Caco-2 (cell line): Measurements from ENCODE around the gene SOBP. TPM values are rescaled to one million over a fixed set of nuclear protein-coding genes. Genes with fewer than 3 reads are reported as not detected.

Experiments used
- BruUV-seq: library from RNA; stranded (reverse); fragments of 400-500 nt; replicated peaks from 2 replicates; lab custom pipeline; 2021; lab: Mats Ljungman, UMichigan
- CTCF ChIA-PET: fragments of 300-600 bp; sonication (Branson Sonifier 250); formaldehyde crosslinking; loops from one replicate; lab custom pipeline; 2022; ENCODE audit warnings: antibody characterized with exemption; lab: Charles Lee
- POLR2A ChIA-PET: fragments of 300-600 bp; sonication (Branson Sonifier 250); formaldehyde crosslinking; loops from one replicate; lab custom pipeline; 2022; ENCODE audit warnings: antibody characterized with exemption; lab: Charles Lee
- DNase-seq, 2 experiments: peaks; one replicate each; pipeline versions ENCODE4 v3.0.0 to v3.0.0-alpha.2; 2020 to 2022
- H3K27me3 ChIP-seq: replicated peaks from 2 replicates; pipeline ENCODE4 v1.6.0; 2011; ENCODE audit warnings: low read length; ENCODE audit not compliant: control insufficient read depth, insufficient read depth
- H3K36me3 ChIP-seq: 2 replicates; pipeline ENCODE4 v1.5.1; 2011; ENCODE audit warnings: low read length; ENCODE audit not compliant: control insufficient read depth, insufficient read depth
- H3K4me1 ChIP-seq: fragments of 250-450 bp; sonication (Bioruptor Pico); 2 replicates; pipeline ENCODE4 v1.5.1; 2020; ENCODE audit warnings: mild to moderate bottlenecking
- H3K4me3 ChIP-seq: 2 replicates; pipeline ENCODE4 v1.5.1; 2011; ENCODE audit warnings: low read depth, mild to moderate bottlenecking, control low read depth, low read length
- H3K9me3 ChIP-seq: fragments of 250-450 bp; sonication (Bioruptor Pico); 2 replicates; pipeline ENCODE4 v1.5.1; 2020; ENCODE audit warnings: mild to moderate bottlenecking, moderate library complexity
- H3K27ac Mint-ChIP-seq: one replicate; pipeline ENCODE4 v1.8.0; 2022; ENCODE audit warnings: mixed read lengths; ENCODE audit not compliant: unreplicated experiment
- H3K27me3 Mint-ChIP-seq: one replicate; pipeline ENCODE4 v1.8.0; 2022; ENCODE audit warnings: mixed read lengths; ENCODE audit not compliant: insufficient read depth, unreplicated experiment
- H3K36me3 Mint-ChIP-seq: one replicate; pipeline ENCODE4 v1.8.0; 2022; ENCODE audit warnings: mild to moderate bottlenecking, mixed read lengths; ENCODE audit not compliant: insufficient read depth, unreplicated experiment
- H3K4me1 Mint-ChIP-seq: one replicate; pipeline ENCODE4 v1.8.0; 2022; ENCODE audit warnings: low read depth, mixed read lengths; ENCODE audit not compliant: unreplicated experiment
- H3K4me3 Mint-ChIP-seq: one replicate; pipeline ENCODE4 v1.8.0; 2022; ENCODE audit warnings: mild to moderate bottlenecking, moderate library complexity, mixed read lengths; ENCODE audit not compliant: unreplicated experiment
- H3K9me3 Mint-ChIP-seq: one replicate; pipeline ENCODE4 v1.8.0; 2022; ENCODE audit warnings: mixed read lengths; ENCODE audit not compliant: unreplicated experiment
- intact Hi-C: fragments of 100-400 bp; cut with micrococcal nuclease; formaldehyde crosslinking; loops from one replicate; pipeline ENCODE4 v1.10.0; 2022; ENCODE audit not compliant: unreplicated experiment
- total RNA-seq: library from RNA; stranded (reverse); gene quantifications from 2 replicates; pipeline ENCODE4 v1.2.3, GENCODE V29; 2022
- TF ChIP-seq, protein P1 (sequence below), 2 experiments: fragments of 200-600 bp in 1 of 2; IDR thresholded peaks; 1 replicate in 1 of 2; 2 replicates in 1 of 2; pipeline versions ENCODE4 v1.5.1 to v1.8.0; 2011 to 2022; ENCODE audit warnings: antibody characterized with exemption in 1 of 2, control low read depth in 1 of 2, inconsistent platforms in 1 of 2, low read depth in 1 of 2, low read length in 1 of 2, mild to moderate bottlenecking in 1 of 2, moderate library complexity in 1 of 2; ENCODE audit not compliant: insufficient read depth in 1 of 2, severe bottlenecking in 1 of 2, unreplicated experiment in 1 of 2

SOBP gene
- total RNA-seq, 1 experiment from 2014 or later = not detected

DNA sequence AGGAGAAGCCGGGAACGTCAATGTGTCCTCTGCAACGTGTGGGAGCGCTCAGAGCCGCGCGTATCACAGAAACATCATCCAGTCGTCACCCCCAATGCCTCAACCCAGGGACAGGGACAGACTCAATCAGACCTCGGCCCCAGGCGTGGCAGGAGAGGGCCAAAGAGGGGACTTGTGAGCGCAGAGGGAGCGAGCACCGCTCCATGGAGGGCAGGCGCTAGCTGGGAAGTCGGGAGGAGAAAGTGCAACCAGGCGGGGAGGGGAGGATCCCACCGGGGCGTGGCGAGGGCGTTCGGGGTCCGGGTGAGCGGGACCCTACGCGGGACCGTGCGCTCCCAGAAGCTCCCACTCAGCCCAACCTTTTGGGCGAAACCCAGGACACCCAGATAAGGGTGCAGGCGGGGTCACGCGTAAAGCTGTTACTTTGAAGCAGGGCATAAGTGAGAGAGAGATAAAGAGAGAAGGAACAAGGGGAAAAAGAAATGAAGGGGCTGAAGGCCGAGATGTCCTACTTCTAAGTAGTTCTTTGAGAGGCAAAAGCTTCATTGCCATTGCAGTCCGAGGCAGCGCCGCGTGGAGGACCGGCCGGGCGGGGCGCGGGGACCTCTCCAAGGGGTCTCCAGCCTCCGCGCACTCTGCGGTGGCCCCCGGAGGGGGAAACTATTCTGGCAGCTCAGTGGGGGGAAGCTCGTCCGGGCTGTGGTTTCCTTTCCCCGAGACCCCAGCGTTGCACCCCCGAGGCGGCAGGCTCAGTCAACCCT, 862 bp upstream of the SOBP start:
- peak overlapping the region; percentile 41 for H3K4me3 ChIP-seq
- H3K9me3 Mint-ChIP-seq = no peaks in the 10 kb centered on the region
- ChIA-PET POLR2A (interaction anchor here (1.7 kb wide), 1 partner anchor 30 kb away, joined by 5 read pairs; the partner anchor contains the start of gene PDSS2), CTCF (no interaction called here)
- H3K27me3 ChIP-seq = peaks cover 3% of the 10 kb centered on the region
- intact Hi-C loops = no loop called here
- H3K4me1 Mint-ChIP-seq = peaks cover 7% of the 10 kb centered on the region
- peak overlapping the region; percentile 80 for H3K4me3 Mint-ChIP-seq
- H3K4me1 ChIP-seq = no peaks in the 10 kb centered on the region; the same call in 1 of the 2 replicates
- H3K27me3 Mint-ChIP-seq = peaks cover 31% of the 10 kb centered on the region
- BruUV-seq = no TSS peak
- H3K27ac Mint-ChIP-seq = no peak overlapping the region
- H3K36me3 ChIP-seq = no peaks in the 10 kb centered on the region
- peak in 1 of 2 experiments; percentile 33 for DNase-seq
- TF ChIP-seq, protein P1, sequence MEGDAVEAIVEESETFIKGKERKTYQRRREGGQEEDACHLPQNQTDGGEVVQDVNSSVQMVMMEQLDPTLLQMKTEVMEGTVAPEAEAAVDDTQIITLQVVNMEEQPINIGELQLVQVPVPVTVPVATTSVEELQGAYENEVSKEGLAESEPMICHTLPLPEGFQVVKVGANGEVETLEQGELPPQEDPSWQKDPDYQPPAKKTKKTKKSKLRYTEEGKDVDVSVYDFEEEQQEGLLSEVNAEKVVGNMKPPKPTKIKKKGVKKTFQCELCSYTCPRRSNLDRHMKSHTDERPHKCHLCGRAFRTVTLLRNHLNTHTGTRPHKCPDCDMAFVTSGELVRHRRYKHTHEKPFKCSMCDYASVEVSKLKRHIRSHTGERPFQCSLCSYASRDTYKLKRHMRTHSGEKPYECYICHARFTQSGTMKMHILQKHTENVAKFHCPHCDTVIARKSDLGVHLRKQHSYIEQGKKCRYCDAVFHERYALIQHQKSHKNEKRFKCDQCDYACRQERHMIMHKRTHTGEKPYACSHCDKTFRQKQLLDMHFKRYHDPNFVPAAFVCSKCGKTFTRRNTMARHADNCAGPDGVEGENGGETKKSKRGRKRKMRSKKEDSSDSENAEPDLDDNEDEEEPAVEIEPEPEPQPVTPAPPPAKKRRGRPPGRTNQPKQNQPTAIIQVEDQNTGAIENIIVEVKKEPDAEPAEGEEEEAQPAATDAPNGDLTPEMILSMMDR (IDR thresholded peaks at IDR 0.05; ENCODE audit: insufficient read depth in 1 of 2, low read depth in 1 of 2, low read length in 1 of 2, severe bottlenecking in 1 of 2, unreplicated experiment in 1 of 2) = no peak
- H3K9me3 ChIP-seq = no peaks in the 10 kb centered on the region
- H3K36me3 Mint-ChIP-seq = no peaks in the 10 kb centered on the region

DNA sequence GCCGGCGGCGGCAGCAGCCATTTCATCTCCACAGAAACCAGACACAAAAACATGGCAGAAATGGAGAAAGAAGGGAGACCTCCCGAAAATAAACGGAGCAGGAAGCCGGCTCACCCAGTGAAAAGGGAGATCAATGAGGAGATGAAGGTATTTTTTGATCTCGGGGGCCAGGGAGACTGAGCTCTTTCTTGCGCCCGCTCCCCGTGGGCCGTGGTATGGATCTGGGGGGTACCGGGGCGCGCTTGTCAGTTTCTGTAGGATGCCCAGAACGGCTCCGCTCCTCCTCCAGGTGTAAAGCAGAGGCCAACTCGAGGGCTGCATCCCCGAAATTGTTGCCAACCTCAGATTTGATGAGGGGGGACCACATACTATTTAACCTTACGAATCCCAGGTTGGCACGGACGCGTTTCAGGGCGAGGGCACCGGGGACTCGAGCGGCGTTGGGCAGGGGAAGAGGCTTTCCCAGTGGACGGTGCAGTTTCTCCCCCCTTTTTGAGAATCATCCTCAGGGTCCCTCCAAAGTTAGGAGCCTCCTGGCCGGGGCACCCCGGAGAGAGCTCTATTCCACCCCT, 735 bp downstream of the SOBP start:
- peaks cover 33% of the 10 kb centered on the region for H3K27me3 Mint-ChIP-seq
- no peaks in the 10 kb centered on the region; the same call in 1 of the 2 replicates for H3K4me1 ChIP-seq
- H3K27me3 ChIP-seq = peaks cover 3% of the 10 kb centered on the region
- CTCF ChIA-PET = no interaction called here
- no peaks in the 10 kb centered on the region for H3K36me3 ChIP-seq
- DNase-seq = no peak
- H3K4me3 Mint-ChIP-seq = peak overlapping the region; percentile 80
- peaks cover 7% of the 10 kb centered on the region for H3K4me1 Mint-ChIP-seq
- POLR2A ChIA-PET = no interaction called here
- intact Hi-C loops = no loop called here
- H3K9me3 ChIP-seq = no peaks in the 10 kb centered on the region
- TF ChIP-seq, protein P1 (IDR thresholded peaks at IDR 0.05; ENCODE audit: insufficient read depth in 1 of 2, low read depth in 1 of 2, low read length in 1 of 2, severe bottlenecking in 1 of 2, unreplicated experiment in 1 of 2) = no peak
- H3K4me3 ChIP-seq = peak overlapping the region; percentile 41
- no TSS peak for BruUV-seq
- H3K9me3 Mint-ChIP-seq = no peaks in the 10 kb centered on the region
- no peaks in the 10 kb centered on the region for H3K36me3 Mint-ChIP-seq
- no peak overlapping the region for H3K27ac Mint-ChIP-seq

DNA sequence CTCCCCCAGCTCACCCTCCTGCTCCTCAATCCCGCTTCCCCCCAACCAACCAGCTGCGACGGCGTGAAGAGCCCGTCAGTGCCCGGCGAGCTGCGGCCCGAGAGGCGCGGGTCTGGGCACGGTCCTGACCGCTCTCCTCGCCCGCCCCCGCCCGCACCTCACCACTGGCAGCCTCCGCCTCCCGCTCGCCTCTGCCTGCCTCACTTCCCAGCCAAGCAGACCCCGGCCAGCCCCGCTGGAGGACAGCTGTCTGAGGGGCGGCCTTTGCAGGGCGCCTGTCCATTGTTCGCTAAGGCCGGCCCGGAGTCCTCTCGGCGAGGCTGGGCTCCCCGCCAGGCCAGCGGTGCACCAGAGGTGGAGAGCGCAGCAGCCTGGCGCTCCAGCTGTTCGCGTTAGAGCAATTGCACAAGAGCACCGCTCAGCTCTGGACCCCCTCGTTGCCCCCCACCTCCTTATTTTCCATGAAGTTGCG, 1.3 kb downstream of the SOBP start:
- POLR2A ChIA-PET = no interaction called here
- H3K4me1 ChIP-seq = no peaks in the 10 kb centered on the region; the same call in 1 of the 2 replicates
- no peaks in the 10 kb centered on the region for H3K36me3 ChIP-seq
- H3K4me1 Mint-ChIP-seq = peaks cover 7% of the 10 kb centered on the region
- peak overlapping the region; percentile 80 for H3K4me3 Mint-ChIP-seq
- DNase-seq = peak in 1 of 2 experiments; percentile 9
- no peaks in the 10 kb centered on the region for H3K36me3 Mint-ChIP-seq
- no TSS peak for BruUV-seq
- H3K27me3 Mint-ChIP-seq = peaks cover 33% of the 10 kb centered on the region
- TF ChIP-seq, protein P1 (IDR thresholded peaks at IDR 0.05; ENCODE audit: insufficient read depth in 1 of 2, low read depth in 1 of 2, low read length in 1 of 2, severe bottlenecking in 1 of 2, unreplicated experiment in 1 of 2) = no peak
- peaks cover 3% of the 10 kb centered on the region for H3K27me3 ChIP-seq
- H3K9me3 Mint-ChIP-seq = no peaks in the 10 kb centered on the region
- H3K4me3 ChIP-seq = no peak overlapping the region; the same call in 1 of the 2 replicates
- H3K9me3 ChIP-seq = no peaks in the 10 kb centered on the region
- no peak overlapping the region for H3K27ac Mint-ChIP-seq
- intact Hi-C loops = no loop called here
- CTCF ChIA-PET = no interaction called here
